GM06990 (cell line): Measurements from ENCODE around the gene DNMT3A.

Source experiments
- DNase-seq: peaks from one replicate; pipeline ENCODE4 v3.0.0-alpha.2; 2011; ENCODE audit not compliant: insufficient read length; ENCODE audit errors: extremely low read depth
- H3K27me3 ChIP-seq: replicated peaks from 2 replicates; pipeline ENCODE4 v1.6.0; 2011; ENCODE audit warnings: low read length; ENCODE audit not compliant: control insufficient read depth, insufficient read depth
- H3K36me3 ChIP-seq: 2 replicates; pipeline ENCODE4 v1.5.1; 2011; ENCODE audit warnings: low read length; ENCODE audit not compliant: control insufficient read depth, insufficient read depth
- H3K4me3 ChIP-seq: replicated peaks from 2 replicates; pipeline ENCODE4 v1.5.1; 2011; ENCODE audit warnings: low read depth, mild to moderate bottlenecking, control low read depth, low read length
- TF ChIP-seq, protein P1 (sequence below): IDR thresholded peaks from 2 replicates; pipeline ENCODE4 v1.5.1; 2011; ENCODE audit warnings: low read length, control low read depth, mild to moderate bottlenecking, inconsistent platforms; ENCODE audit not compliant: insufficient read depth, poor library complexity, severe bottlenecking

DNMT3A gene

DNA sequence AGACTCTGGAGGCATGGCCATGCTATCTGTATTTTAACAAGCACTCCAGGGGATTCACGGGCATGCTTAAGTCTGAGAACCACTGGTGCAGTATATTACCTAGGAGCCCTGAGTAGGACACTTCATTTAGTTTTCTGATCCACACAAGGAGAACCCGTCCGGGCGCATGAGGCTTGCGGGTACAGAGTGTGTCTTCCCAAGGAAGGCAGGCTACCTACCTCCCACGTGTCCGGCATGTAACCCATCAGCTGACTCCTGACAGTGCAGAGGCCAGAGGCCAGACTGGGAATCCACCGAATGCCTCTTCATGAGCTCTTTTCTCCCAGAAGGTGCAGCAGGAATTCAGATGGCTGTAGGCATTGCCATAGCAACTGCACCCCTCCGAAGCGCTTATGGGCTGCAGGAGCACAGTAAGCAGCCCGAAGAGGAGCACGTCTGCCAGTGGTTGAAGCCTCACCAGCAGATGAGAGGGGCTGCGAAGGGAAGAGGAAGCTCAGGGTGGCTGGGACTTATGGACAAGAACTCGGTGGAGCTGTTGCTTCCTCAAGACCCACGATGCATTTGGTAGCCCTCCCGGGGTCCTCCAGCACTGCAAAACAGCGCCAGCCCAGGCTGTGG, 33.8 kb upstream of the DNMT3A start:
- H3K27me3 ChIP-seq = no peaks in the 10 kb centered on the region
- TF ChIP-seq, protein P1, sequence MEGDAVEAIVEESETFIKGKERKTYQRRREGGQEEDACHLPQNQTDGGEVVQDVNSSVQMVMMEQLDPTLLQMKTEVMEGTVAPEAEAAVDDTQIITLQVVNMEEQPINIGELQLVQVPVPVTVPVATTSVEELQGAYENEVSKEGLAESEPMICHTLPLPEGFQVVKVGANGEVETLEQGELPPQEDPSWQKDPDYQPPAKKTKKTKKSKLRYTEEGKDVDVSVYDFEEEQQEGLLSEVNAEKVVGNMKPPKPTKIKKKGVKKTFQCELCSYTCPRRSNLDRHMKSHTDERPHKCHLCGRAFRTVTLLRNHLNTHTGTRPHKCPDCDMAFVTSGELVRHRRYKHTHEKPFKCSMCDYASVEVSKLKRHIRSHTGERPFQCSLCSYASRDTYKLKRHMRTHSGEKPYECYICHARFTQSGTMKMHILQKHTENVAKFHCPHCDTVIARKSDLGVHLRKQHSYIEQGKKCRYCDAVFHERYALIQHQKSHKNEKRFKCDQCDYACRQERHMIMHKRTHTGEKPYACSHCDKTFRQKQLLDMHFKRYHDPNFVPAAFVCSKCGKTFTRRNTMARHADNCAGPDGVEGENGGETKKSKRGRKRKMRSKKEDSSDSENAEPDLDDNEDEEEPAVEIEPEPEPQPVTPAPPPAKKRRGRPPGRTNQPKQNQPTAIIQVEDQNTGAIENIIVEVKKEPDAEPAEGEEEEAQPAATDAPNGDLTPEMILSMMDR = no peak
- no peak overlapping the region for H3K4me3 ChIP-seq
- no peak for DNase-seq
- H3K36me3 ChIP-seq = no peaks in the 10 kb centered on the region

DNA sequence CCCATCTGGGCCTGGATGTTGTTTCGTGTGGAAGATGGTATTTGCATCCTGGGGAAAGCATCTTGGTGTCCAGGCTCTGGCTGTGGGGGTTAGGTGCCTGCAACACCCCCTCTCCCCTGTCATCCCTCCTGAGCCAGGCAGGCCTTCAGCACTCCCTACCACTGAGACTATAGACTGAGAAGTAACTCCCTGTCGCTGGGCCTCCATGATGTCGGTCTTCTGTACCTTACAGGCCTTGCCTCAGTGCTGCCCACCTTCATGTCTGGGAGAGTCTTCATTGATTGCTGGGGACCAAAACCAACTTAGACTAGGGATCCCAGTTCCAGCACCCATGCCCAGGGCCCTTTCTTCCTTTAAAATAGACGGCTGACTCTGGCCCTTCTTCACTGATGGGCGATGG, 33.1 kb upstream of the DNMT3A start:
- TF ChIP-seq, protein P1 = no peak
- DNase-seq = no peak
- no peak overlapping the region for H3K4me3 ChIP-seq
- H3K36me3 ChIP-seq = no peaks in the 10 kb centered on the region
- no peaks in the 10 kb centered on the region for H3K27me3 ChIP-seq

DNA sequence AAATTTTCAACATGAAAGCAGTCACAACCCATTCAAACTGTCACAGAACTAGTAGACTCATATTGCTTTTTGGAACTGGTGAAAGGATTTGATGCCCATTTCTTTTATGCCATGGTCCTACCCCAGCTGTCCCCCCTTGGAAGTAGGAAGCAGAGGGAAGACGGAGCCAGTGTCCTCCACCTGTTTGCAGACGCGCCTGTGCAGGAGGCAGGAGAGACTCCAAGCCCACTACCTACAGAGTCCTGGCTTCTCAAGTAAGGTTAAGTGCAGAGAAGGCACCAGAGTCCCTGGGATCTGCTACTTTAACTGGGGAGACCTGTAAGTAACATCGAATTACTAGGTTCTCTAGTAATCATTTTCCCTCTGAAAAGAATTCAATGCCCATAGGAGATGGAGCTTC, 32.7 kb upstream of the DNMT3A start:
- H3K27me3 ChIP-seq = no peaks in the 10 kb centered on the region
- no peak for DNase-seq
- no peaks in the 10 kb centered on the region for H3K36me3 ChIP-seq
- TF ChIP-seq, protein P1 = no peak
- no peak overlapping the region for H3K4me3 ChIP-seq

DNA sequence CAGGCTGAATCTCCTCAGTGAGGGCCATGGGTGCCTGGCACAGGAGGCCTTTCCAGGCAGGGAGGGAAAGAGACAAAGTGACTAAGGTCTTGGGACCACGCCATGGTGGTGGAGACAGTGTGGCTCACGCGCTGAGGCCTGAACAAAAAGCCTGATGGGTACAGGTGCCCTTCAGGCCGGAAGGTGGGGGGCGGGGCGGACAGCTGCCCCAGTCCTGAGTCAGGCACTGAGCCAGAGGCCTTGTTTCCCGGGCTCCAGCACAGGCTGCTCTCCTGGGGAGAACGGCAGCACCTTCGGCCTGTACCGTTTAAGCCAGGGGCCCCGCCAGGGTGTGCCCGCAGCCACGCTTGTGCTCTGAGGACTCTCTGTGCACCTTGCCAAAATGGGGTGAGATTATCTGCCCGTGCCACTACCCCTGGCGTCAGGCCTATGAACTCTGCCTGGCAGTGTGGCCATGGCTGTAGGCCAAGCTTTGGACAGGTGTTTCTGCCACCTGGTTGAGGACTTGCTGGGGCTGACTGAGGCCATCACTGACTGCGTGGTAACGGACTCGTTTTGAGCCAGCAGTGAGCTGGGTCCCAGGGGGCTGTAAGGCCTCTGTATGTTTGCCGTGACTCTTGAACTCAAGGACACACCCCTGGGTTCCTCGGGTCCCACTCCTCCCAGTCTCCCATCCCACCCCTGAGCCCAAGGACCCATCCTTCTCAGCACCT, 31.7 kb upstream of the DNMT3A start:
- no peak overlapping the region for H3K4me3 ChIP-seq
- DNase-seq = no peak

DNA sequence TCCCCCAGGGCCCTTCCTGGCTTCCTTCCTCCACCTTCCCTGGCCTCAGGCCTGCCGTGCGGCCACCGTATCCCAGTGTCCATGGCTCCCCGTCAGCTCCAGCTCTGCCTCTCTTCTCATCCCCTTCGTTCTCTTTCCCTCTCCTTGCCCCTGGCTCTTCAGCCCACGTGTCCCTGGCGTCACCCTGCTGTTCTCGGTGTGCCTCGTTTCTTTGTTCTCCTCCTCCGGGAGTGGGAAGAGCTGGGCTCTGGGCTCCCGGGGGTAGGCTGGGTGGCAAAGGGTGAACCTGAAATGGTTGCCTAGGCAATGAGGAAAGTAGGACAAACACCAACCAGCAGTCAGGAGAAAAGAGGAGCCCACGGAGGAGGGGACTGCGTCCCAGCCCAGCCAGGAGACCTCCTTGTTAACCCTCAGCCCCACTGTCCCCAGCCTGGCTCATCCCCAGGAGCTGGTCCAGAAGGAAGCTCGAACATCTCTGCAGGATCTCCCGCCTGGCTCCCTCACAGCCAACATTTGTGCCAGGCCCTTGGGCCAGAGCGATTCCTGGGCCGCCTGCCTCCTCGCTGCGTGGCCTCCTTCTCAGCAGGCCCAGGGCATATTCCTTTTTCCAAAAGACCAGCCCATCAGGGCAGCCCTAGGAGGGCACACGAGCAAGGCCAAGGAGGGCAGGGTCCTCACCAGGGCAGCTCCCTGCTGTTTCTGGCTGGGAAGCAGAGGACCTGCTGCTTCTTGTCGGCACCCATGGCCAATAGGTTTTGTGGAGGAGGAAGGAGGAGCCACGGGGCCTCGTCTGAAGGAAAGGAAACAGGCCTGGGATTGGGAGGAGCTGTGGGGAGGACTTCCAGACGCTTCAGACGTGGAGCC, 30.9 kb upstream of the DNMT3A start:
- TF ChIP-seq, protein P1 = no peak
- H3K4me3 ChIP-seq = no peak overlapping the region
- no peaks in the 10 kb centered on the region for H3K36me3 ChIP-seq
- DNase-seq = no peak
- H3K27me3 ChIP-seq = no peaks in the 10 kb centered on the region

More for the DNA sequence above, 31.7 kb upstream of the DNMT3A start:
- Histone ChIP-seq H3K36me3 (no peaks in the 10 kb centered on the region), H3K27me3 (no peaks in the 10 kb centered on the region)
- TF ChIP-seq, protein P1 = no peak
